MV-4-11 (cell line): ENCODE data around the gene SPATA25.
A peak's percentile ranks its signal among the peaks of the same experiment; 100 is the strongest.
"Not testable (repeated sequence)": the region's sequence is repeated elsewhere in the genome, so short reads cannot be mapped to it uniquely, and the experiment has no call there.

Source experiments
- DNase-seq: peaks from one replicate; lab custom pipeline; 2025; lab: John Stamatoyannopoulos, UW

The SPATA25 gene

DNA sequence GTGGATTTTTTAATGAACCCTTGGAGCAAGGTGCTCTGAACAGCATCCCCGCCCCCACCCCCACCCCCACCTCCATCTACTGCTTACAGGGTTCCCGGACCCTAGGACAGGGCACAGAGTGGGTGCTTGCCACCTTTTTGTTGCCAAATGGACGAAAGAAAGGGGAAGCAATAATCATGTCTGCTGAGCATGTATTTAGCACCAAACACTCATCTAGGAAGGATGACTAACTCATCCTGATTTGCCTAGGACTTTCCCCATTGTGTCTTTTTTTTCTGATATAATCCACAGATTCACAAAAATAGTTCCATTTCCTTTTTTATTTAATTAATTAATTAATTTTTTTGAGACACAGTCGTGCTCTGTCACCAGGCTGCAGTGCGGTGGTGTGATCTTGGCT is 25.7 kb upstream of the SPATA25 start:
- peak; percentile 58 for DNase-seq

DNA sequence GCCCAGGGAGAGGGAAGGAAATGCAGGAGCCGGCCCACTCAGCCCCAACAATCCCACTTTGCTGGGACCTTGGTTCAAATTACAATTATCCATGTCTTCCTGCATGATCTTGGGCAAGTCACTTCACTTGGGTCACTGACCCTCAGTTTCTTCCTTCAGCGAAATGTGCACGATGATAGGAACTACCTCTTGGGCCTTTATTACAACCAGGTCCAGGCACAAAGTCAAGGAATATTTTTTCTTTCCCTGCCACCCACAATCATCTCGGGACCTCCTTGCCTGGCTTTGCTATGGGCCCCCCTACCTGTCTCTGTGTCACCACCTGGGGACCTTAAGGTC is 24.9 kb upstream of the SPATA25 start:
- DNase-seq: no peak

DNA sequence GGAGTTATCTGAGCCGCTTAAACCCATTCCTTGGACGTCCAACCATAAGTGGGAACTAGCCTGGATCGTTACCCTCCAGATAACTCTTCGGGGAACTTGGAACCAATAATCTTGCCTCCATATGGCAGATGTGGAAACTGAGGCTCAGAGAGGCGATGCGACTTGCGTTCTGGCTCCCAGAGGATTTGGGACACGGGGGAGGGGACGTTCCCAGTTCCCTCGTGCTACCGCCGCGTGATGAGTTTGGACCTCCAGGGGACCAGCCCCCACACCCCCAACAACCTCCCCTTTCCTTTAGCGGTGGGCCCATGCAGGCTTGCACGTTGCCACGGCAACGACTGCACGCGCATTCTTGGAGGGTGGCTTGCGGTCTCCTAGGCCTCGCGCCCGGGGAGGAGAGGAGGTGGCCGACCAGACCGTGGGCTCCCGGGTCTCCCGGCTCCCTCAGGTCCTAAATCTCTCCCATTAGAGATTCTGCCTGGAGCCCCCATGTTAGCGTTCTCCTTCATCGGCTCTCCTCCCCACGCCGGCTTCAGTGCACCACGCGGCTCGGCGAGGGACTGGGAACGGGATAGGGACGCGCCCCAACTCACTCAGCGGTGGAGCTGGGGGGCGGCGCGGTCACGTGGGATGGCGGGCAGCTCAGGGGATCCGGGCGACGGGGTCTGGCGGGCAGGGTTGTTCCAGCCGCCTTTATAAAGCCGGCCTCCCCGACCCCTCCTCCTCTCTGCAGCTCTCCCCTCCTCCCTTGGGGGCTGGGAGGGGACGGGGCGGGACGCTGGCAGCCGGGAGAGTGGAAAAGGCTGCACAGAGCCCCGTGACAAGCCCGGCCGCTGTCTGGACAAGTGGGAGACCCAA is 24.3 kb upstream of the SPATA25 start, which contains the start of gene PLTP:
PLTP (minus strand) TSS at position 670 of the 858 bp plus-strand sequence. CDS start 703 bp downstream, outside the sequence.
- DNase-seq: no peak

DNA sequence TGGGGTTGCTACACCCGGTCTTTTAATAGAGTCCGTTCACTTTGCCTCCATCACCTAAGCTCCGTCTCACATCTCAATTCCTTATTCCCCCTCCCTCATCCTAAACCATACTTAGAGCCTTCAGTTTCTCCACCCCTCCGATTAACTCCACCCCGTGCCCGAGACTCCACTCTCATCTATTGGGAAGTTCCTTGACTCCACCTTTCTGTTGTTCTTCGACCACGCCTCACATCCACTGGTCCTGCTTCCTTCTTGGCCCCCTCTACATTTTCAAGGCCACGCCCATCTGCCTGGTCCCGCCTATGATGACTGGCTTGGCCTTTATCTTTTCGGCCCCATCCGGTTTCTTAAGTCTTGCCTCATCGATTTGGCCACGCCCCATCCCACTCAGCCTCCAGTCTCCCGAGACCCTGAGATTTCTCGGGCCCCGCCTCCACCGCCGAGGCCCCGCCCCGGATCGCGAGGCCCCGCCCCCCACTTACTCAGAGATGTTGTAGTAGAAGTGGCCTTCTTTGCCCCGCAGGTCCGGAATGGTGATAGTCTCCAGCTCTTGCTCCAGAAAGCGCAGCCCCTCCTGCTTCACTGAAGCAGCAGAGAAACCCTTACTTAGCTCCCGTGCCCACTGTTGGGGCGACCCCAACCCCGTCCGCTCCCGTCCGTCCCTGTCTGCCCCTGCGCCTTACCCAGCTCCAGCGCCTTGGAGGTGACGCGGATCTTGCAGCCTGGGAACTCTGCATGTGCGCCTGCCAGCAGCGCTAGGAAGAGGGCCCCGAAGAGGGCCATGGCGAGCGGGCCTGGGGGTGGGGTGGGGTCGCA is 23.5 kb upstream of the SPATA25 start:
- peak; percentile 100 for DNase-seq

DNA sequence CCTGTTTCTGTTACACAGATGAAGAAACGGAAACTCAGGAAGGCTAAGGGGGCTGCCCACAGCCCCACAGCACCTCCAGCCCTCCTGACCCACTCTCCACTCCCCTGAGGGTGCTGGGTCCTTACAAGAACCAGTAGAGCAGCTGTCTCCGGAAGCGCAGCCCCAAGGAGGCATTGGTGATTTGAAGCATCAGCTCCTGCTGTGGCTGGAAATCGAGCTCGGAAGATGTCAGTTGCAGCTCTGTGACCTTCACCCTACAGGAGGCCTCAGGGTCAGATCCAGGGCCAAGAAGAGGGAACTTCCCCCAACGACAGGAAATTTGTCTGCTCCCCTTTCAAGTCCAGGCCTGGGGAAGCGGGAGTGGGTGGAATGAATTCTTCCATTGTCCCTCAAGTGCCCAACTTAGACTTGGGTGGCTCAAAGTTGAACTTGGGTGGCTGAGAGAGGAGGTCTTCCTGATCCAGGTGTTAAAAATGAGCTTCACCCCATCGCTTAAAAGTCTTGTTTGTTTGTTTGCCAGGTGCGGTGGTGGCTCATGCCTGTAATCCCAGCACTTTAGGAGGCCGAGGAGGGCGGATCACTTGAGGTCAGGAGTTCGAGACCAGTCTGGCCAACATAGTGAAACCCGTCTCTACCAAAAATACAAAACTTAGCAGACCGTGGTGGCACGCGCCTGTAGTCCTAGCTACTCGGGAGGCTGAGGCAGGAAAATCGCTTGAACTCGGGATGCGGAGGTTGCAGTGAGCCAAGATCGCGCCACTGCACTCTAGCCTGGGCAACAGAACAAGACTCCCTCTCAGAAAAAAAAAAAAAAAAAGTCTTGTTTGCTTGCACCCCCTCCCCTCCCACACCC is 22.6 kb upstream of the SPATA25 start:
- no peak for DNase-seq

DNA sequence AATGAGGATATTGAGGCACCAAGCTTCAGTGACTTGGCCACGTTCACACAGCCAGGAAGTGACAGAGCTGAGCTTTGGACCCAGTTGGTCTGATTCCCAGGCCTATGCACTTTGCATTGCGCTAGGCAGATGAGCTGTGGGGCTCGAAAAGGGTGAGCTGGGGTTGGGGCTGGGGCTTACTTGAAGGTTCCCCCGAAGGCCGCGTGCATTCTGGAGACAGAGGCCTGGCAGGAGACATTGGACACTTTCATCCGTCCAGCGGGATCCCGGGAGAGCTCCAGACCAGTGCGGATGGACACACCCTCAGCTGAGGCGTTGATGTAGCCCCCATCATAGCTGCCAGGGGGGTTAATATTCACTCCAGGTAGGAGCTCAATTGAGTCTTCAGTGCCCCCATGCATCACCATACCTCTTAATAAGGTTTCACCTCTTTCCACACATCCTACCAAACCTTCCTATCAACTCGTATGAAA is 21.9 kb upstream of the SPATA25 start:
- no peak for DNase-seq

DNA sequence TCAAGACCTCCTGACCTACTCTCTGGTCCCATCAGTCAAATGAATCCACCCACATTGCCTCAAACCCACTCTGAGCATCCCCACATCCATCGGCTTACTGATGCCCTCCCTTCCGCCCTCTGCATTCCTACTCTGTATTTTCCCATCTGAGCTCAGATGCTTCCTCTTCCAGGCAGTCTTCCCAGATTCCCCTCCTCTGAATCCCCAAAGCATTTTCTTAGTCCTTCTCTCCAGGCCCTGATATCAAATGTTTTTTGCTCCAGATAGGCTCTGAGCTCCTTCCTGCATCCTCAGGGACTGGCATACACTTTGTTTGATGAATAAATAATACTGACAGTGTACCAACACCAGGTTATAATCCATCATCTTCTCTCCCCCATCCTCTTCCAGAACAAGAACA is 20.7 kb upstream of the SPATA25 start:
- DNase-seq: no peak

DNA sequence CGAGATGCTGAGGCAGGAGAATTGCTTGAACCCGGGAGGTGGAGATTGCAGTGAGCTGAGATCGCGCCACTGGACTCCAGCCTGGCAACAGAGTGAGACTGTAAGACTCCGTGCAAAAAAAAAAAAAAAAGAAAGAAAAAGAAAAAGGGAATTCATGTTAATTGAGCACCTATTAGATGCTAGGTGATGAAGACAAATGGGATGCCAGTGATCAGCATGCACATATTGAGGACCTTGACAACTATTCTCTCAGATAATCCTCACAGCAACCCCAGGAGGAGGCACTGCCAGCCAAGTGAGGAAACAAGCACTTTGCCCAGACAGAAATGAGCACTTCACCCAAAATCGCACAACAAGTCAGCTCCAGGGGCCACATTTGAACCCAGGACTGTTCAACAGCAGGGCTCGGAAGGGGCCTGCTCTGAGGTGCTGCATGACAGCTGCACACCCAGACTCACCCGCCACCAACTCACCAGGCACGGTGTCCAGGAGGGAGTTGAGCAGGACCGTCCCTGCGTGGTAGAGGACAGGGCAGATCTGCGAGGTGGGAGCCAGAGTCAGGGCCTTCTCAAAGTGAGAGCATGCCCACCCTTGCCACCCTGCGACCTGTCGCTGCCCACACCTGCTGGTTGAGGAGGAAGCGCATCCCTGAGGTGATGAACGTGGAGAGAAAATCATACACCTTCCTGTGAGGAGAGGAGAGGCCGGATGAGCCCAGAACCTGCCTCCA is 20.0 kb upstream of the SPATA25 start:
- no peak for DNase-seq

DNA sequence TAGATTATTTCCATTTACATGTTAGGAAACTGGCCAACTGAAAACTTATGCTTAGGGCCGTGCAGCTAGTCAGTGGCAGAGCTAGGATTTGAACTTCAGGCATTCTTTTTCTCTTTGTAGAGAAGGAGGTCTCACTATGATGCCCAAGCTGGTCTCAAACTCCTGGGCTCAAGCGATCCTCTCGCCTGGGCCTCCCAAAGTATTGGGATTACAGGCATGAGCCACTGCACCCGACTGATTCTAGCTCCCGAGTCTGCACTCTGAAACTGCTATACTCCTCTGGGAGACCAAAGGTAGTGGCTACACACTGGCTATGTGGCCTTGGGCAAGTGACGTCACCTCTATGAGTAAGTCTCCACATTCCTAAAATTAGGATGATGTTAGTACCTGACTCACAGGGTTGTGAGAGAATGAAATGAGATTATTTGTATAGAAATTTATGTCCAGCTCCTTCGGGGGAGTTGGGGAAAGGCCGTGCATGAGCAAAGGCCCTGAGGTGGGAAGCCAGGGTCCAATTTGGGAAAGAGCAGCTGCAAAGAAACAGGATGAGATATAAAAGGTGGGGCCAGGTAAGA is 18.2 kb upstream of the SPATA25 start:
- no peak for DNase-seq

DNA sequence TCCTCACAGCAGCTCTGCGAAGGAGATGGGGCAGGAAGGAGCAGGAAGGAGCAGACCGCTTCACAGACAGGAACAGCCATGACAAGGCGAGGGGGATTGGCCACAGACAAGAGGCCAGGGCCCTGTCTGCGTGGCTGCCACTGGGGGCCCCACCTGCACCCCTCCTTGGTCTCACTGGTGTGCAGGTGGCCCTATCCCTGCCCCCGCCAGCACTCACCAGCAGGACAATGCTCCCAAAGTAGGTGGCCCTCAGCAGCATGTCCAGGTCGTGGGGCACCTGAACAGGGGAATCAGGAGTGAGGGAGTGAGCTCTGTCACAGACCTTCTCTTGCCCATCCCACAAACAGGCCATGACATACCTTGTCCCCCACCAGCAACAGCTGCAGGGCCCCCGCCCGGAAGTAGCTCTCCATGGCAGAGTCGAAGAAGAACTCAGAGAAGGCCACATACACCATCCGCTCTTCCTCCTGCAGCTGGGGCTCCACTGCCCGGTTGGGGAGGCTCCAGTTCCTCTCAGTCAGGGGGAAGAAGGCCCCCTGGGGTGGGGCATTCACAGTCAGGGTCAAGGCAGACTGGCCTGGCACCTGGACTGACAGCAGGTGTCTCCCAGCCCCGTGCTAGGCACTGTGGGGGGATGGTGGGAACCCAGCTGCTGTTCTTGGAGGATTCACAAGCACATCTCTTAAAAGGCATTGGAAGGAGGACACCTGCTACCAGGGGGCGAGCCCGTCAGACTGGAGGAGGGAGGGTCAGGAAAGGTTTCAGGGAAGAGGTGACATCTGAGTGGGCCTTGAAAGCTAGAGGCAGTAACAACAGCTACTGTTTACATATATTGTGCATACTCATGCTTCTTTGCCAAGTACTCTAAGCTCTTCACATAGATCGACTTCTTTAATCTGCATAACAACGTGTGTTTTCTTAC is 17.4 kb upstream of the SPATA25 start:
- DNase-seq: no peak

DNA sequence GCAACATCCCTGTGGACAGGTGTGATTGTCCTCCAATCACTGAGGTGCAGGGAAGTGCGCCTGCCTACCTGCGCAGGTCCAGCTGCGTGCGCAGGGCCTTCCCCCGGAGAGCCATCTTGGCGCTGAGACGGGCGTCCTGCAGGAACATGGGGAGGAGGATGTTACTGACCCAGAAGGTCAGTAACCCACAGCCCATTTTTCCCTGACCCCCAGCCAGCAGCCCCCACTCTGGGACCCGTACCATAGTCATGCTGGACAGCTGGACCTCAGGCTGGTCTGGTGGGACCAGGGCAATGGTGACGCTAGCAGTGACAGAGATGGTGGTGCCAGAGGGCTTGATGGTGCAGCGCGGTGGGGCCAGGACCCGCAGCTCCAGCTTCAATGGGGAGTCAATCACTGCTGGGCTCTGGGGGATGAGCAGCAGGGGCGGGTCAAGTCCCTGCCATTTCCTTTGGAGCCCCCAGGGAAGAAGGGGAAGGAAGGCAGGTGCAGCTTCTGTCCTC is 14.8 kb upstream of the SPATA25 start:
- no peak for DNase-seq

DNA sequence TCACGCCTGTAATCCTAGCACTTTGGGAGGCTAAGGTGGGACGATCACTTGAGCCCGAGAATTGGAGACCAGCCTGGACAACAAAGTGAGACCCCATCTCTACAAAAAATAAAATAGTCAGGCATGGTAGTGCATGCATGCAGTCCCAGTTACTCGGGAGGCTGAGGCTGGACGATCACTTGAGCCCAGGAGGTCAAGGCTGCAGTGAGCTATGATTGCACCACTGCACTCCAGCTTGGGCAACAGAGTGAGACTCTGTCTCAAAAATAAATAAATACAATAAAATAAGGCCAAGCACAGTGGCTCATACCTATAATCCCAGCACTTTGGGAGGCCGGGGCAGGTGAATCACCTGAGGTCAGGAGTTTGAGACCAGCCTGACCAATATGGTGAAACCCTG is 13.9 kb upstream of the SPATA25 start:
- DNase-seq: not testable (repeated sequence)

DNA sequence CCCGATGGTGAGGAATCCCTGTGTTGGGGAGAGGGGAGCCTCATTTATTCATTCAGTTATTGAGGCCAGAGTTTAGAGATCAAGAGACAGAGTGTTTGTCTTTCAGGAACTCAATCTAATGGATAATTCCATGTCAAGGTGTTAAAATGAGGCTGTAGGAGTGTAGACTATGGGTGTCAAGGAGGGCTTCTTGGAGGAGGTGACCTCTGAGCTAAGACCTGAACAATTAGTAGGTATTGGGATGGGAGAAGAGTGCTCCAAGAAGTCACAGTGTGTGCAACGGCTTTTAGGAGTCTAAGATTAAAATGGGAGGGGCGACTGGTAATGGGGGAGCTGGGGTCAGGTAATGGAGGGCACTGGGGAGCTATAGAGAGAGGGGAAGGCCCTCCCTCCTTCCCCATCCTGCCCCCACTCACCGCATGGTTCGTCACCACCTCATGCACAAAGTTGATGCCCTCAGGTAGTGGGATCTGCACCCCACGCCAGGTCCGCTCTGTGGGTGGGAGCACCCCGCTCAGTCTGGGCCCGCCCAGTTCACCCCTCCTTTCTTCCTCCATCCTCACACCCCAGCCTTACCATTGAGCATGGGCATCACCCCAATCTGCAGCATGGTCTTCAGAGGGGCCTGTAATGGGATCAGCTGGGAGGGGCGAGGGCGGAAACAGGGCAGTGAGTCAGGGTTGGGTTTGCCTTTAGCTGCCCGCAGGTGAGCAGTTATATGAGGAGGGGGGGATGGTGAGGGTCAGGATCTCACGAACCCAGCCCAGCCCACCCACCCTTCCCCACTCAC is 11.8 kb upstream of the SPATA25 start:
- DNase-seq: no peak

DNA sequence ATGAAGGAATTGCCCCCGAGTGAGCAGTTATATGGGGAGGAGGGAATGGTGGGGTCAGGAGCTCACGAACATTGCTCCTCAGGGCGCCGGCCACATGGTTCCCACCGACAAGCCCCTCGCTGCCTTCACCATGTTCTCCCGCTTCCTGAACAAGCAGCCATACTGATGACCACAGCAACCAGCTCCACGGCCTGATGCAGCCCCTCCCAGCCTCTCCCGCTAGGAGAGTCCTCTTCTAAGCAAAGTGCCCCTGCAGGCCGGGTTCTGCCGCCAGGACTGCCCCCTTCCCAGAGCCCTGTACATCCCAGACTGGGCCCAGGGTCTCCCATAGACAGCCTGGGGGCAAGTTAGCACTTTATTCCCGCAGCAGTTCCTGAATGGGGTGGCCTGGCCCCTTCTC is 10.9 kb upstream of the SPATA25 start:
- DNase-seq: no peak

DNA sequence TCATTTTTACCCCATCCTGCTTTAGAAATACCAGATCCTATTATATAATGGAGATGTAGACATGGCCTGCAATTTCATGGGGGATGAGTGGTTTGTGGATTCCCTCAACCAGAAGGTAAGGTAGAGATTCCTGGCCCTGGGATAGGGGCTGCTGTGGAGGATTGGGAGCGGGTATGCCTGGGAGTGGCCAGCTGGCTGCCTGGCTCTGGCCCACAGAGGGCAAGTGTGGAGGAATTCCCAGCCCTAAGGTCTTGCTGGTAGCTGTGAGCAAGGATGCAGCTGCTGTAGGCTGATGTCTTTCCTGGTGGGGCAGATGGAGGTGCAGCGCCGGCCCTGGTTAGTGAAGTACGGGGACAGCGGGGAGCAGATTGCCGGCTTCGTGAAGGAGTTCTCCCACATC is 10.3 kb upstream of the SPATA25 start:
- no peak for DNase-seq

DNA sequence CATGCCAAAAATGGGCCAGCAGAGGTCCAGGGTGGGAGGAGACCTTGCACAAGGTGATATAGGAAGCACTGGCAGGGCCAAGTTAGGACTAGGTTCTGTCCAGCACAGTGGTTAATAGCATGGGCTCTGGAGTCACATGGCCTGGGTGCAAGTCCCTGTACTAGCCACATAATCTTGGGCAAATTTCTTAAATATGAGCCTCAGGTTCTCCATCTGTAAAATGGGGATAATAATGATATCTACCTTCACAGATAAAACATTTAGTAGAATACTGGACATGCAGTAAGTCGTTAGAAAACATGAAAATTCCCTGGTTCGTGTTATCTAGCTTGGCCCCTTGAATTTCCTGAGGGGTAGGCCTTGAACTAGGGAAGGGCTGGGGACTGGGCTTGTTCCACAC is 9.9 kb upstream of the SPATA25 start:
- no peak for DNase-seq

DNA sequence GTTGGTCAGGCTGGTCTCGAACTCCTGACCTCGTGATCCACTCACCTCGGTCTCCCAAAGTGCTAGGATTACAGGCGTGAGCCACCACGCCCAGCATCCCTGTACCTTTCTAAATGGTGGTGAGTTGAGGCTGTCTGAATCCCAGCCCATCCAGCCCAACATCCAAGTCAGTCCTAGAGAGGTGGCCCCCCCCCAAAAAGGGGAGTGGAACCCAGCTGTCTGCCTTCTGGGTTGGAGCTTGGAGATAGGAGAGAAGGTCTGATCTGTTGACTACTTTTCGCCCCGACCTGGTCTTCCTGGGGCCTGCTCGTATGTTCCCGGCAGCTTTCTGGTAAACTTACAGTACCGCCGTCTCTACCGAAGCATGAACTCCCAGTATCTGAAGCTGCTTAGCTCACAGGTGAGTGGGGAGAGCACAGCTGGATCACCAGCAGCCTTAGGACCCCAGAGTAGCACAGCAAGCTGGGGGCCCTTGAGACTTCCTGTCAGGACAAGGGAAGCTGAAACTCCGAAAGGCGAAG is 9.3 kb upstream of the SPATA25 start:
- DNase-seq: no peak

DNA sequence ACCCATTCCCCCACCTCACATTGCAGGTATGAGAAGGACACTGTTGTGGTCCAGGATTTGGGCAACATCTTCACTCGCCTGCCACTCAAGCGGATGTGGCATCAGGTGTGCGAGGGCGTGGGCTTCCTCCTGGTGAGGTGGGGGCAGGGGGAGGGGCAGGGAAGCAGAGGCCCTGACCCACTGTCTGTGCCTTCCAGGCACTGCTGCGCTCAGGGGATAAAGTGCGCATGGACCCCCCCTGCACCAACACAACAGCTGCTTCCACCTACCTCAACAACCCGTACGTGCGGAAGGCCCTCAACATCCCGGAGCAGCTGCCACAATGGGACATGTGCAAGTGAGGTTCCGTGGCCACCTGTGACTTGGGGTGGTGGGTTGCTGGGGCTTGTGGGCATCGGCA is 7.4 kb upstream of the SPATA25 start:
- no peak for DNase-seq

DNA sequence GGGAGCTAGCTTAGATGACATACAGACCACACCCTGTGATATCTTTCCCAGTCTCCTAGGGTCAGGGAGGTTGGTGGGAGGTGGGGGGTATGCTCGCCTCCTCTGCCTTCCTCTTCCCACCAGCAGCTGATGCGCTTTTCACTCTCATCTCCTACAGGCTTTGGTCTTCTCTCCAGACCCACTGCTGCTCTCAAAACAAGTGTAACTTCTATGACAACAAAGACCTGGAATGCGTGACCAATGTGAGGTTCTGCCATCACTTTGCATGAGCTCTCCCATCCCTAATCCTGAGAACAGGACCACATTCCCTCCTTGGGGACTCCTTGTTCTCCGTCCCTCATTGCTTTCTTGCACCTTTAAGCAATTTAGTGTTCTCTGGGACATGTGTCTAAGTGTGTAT is 6.4 kb upstream of the SPATA25 start:
- DNase-seq: no peak
